DMS 273 treated with DMSO at 0.1 percent for 48 hours (cell line): Measurements from ENCODE around the gene UFSP2.
A peak's percentile ranks its signal among the peaks of the same experiment; 100 is the strongest.

Experiments used
- DNase-seq: peaks from one replicate; lab custom pipeline; 2025; lab: John Stamatoyannopoulos, UW

The UFSP2 gene

GRCh38 chr4:185426960-185427688, 1.4 kb upstream of the UFSP2 start:
- DNase-seq, result no peak

GRCh38 chr4:185424905-185425646, 688 bp downstream of the UFSP2 start:
- peak; percentile 7 for DNase-seq

- DNase-seq, result no peak
These were observed 4.2 kb downstream of the UFSP2 start for GRCh38 chr4:185421366-185422124.

DNA sequence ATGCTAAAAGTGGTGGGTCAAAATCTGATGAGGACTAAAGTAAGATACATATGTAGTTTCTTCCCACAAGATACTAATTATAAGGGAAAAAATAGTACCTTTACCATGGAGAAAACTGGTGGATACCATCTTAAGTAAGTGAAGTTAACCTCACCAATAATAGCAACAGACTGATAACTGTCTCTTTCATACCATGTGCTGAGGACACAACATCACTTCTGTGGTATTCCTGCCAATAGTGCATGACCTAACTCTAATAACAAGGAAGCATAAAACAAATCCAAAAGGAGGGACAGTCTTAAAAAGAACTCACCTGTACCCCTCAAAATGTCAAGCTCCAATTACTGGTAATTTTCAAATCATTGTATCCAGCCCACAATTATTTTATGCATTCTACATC, 8.8 kb downstream of the UFSP2 start:
- no peak for DNase-seq

DNA sequence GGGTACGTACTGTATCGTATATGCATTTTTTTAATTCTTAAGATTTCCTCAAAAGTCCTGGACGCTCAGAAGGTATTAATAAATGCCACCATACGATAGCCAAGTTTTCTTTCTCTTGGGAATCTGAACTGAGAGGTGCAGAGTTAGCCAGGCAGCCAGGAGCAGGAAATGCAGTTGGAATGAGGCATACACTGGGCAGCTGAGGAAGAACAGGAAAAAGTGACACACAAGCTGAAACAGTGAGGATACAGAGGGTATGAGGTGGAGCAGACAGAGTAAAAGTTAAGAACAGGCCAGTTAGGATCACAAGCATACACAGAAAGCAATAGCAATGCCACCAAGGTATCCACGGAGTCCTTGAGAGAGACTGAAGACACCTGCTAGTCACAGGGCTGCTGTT, 13.4 kb downstream of the UFSP2 start:
- DNase-seq, result no peak

- DNase-seq, result no peak
These were observed 13.9 kb downstream of the UFSP2 start for GRCh38 chr4:185411849-185412248.

DNA sequence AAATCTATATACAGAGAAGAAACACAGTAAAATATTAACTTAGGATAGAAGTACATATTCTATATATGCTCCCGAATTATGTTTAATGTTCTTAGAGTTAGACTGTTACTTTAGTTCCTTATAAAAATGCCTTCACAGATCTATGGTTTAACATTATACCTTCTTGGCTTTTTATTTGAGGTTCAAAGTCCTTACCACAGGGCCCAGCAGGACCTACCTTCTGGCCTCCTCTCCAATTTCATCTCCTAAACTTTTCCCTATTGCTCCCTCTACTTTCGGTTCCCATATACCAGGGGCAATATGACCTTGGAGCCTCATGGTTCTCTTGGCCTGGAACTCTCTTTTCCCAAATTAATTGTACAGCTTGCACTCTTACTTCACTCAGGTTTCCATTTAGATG, 17.3 kb downstream of the UFSP2 start:
- DNase-seq, result no peak

DNA sequence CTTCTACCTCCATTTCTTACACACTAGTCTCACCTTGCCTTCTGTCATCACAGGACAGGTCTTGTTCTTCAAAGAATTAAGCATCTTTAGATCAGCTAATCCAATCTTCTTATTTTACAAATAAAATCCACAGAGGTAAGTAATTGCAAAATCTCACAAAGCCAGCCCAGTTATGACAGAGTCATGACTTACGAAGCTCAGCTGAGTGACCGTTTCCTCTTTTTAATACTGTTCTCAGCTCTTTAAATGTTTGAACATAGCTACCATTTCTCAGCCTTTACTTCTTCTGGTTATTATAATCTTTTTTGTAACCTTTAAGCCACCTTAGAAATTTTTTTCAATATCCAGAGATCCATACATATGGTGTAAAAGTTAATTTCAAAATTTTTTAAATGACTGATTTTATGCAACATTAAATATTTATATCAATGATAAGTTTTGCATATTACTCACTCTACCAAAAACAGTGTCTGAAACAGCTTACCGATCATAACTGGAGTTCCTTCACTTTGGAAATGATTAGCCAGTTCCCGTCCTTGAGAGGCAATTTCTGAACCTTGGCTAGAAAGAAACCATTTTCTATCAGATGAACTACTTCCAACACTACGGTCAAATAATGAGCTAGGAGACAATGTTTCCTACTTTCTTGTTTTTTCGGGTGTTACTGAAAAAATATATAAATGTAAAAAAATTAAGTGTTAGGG, 20.3 kb downstream of the UFSP2 start:
- no peak for DNase-seq

DNA sequence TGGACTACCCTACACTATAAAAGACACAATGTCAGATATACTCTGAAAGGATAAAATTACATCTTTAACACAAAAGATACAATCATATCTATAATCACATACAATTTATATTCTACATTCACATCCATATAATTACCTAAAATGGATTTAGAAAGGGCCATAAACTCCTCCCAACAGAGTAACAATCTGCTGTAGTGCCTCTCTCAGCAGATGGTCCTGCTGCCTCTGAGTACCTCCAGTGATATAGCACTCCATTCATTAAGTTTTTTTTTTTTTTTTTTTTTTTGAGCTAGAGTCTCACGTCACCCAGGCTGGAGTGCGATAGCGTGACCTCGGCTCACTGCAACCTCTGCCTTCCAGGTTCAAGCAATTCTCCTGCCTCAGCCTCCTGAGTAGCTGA, 21.7 kb downstream of the UFSP2 start:
- peak; percentile 13 for DNase-seq

GRCh38 chr4:185399466-185399865, 26.3 kb downstream of the UFSP2 start:
- DNase-seq, result no peak

GRCh38 chr4:185398618-185399017, 27.1 kb downstream of the UFSP2 start:
- DNase-seq, result no peak

GRCh38 chr4:185396724-185397385, 28.9 kb downstream of the UFSP2 start, which contains the start of gene ANKRD37:
Gene ANKRD37 (plus strand): TSS chr4:185396841. CDS start chr4:185396924, 83 bp downstream.
- no peak for DNase-seq

- DNase-seq, result peak; percentile 88
These were observed 29.6 kb downstream of the UFSP2 start for GRCh38 chr4:185395956-185396723.

DNA sequence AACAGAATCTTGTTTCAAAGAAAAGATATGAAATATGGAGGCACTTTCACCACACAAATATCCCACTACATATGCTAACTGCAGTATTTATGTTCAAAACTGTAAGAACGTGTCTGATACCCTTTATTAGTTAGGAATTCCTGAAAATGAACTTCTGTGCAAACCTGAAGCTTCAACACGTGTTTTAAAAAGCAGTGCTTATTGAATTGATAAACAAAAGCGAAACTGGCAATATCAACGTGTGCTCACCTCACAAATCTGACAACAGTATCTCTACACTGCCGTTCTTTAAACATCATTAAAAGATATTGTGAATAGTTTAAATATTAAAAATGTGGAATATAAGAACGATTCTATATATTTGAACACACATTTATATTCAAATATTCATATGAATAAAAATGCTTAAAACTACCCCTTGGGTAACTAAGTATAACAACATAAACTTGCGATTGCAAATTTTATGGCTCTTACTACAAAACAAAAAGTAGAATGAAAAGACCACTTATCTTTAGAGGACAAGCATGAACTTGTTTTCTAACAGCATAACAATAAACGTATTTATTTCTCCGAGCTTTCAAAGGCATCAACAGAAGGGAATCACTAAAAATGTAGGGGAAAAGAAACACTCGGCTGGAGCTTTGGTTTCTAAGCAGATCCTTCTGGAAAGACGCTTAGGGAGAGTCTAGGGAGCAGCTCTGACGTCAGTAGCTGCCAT, 30.4 kb downstream of the UFSP2 start, which contains the start of gene LRP2BP:
Gene LRP2BP (minus strand): TSS at position 687 of the 718 bp plus-strand sequence. CDS start 17,738 bp downstream, outside the sequence.
- DNase-seq, result peak; percentile 1

GRCh38 chr4:185394568-185395237, 31.1 kb downstream of the UFSP2 start:
- no peak for DNase-seq

DNA sequence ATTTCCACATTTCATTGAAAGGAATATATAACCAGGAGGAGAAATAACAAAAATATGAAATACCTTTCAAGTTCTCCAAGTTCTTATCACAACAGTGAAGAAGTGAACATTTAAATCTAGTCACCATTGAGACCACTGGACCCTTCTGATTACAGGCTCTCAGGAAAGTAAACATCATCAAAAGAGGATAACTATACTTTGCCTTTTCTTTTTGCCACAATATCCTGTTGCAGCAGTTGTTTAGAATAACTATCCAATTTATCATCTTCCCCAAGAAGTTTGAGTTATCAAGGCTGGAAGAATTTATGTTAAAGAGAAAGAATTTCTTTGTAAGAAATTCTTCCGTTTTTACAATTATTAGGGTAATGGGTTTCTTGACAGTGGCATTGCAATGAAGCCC, 33.6 kb downstream of the UFSP2 start:
- no peak for DNase-seq

- no peak for DNase-seq
These were observed 34.8 kb downstream of the UFSP2 start for GRCh38 chr4:185390941-185391340.

DNA sequence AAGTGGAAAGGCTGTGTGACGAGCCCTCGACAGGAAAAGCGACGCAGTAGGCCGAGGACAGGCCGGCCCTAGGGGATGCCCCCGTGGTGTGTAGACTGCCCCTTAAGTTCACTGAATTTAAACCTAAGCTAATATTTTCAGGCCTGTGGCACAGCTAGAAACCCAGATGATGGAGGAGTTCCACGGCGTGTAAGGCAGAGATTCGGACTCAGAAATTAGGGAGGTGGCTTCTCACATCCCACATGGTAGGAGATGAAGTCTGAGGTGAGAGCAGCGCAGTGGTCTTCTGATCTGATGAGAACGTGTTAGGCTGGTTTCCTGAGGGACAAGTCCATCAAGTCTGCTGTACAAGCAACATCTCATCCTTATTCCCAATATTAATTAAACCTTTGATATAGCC, 37.8 kb downstream of the UFSP2 start:
- no peak for DNase-seq

DNA sequence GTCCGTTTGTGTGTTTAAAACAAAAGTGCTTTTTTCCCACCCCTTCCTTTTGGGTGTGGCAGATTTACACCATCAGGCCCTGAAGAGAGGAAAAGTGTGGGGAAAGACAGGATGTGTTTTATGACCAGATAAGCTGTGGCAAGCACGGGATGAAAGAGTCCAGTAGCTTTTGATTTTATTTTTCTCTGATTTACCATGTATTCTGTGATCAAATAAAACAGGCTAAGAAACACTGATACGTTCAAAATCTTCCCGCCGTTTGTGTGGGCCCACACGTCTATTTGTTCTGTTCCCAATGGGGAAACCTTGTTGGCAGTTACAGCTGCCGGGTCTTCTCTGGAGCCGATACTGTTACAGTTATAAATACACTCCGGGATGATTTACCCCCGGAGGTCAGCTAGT, 40.8 kb downstream of the UFSP2 start:
- no peak for DNase-seq
